GM03348 (cell line): Measurements from ENCODE around the gene TPRN.

Experiments
- DNase-seq: peaks from one replicate; pipeline ENCODE4 v3.0.0; 2012; ENCODE audit warnings: low spot score

TPRN gene

GRCh38 chr9:137188490-137189296, 11.8 kb downstream of the TPRN start, which contains the start of the genes ANAPC2 and SSNA1:
ANAPC2 (minus strand) TSS chr9:137188560; CDS start chr9:137188532, 28 bp downstream.
SSNA1 (plus strand) TSS chr9:137188676; CDS start chr9:137188727, 51 bp downstream.
- peak; percentile 99 for DNase-seq

GRCh38 chr9:137188086-137188489, 12.5 kb downstream of the TPRN start:
- DNase-seq = no peak

GRCh38 chr9:137187386-137187785, 13.2 kb downstream of the TPRN start:
- DNase-seq = no peak

DNA sequence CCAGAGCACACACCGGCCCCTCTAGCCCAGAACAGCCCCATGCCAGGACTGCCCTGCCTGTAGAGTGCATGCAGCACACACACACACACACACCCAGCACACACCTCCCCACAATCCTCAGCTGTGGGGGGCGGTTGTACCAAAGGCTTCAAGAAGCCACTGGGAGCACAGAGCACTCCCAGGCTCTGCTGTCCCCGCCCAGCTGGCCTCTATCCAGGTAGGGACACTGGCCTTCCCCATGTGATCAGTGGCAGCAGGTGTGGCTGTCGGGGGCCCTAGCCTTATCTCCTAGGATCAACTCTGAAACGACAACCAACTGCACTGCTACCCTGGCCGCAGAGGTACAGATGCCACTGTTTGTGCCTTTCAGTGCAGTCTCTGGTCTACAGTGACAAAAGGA, 14.2 kb downstream of the TPRN start:
- DNase-seq = no peak

DNA sequence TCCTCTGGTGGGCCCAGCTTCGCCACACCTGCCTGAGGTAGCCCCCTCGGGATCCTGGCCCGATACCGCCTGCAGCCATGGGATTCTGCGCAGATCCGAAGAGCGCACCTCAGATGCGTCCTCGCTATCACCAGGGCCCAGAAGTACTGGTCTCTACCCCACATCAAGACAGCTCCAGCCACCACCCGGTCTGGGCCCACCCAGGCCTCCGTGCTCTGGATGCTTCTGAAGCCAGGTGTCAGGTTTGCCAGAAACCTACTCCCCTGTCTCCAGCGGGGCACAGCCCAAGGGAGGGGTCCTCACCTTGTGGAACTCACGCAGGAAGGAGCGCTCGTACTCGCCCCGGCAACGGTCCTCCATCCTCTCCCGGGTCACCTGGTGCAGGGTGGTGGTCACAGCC, 14.6 kb downstream of the TPRN start:
- DNase-seq = no peak

DNA sequence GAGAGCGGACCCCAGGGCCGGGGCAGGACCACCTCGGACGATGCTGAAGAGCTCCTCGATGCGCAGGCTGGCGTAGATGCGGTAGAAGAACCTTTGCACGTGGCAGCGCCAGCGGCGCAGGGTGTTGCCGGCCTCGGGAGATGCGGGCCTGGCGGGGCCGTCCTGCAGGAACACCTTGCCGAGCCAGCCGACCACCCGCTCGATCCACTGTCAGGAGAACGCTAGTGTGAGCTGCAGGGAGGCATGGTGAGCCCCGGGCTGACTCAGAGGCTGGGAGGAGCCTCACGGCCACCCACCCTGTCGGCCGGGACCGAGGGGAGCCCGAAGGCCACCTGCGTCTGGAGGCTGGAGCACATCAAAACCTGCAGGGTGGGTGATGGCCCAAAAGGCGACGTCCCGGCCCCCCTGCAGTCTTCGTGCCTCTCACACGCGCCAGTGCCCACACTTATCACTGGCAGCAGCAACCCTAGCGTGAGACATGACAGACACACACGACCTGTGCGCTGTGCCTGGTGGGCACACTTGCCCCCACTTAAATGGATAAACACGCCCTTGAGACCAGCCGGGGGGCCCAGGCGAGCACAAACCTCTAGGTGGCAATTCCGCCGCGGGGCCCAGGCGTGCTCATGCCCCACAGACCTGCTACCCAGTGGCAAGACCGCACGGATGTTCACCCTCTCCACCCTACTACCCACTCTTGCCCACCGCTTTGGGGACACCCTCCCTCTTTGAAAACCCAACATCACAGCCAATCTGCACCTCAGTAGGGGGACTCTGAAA, 15.5 kb downstream of the TPRN start:
- no peak for DNase-seq

GRCh38 chr9:137183980-137184595, 16.5 kb downstream of the TPRN start:
- no peak for DNase-seq

- no peak for DNase-seq
Measured at GRCh38 chr9:137182836-137183235, 17.7 kb downstream of the TPRN start.

DNA sequence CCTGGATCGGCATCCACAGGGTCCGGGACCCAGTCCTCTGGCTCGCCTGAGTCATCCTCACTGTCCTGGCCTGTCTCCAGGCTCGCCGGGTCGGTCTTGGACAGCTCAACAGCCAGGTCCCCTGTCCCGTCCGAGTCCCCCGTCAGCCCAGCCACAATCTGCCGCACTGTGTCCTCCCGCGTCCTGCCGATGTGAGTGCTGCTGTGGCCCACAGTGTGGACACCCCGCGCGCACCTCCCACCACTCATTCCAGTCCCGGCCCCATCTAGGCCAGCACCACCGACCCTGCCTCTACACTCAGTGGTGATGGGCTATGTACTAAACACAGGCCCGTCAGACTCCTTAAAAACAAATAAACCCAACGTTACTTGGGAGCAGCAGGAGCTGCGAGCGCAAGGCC, 18.9 kb downstream of the TPRN start:
- no peak for DNase-seq

GRCh38 chr9:137180491-137180890, 20.1 kb downstream of the TPRN start:
- no peak for DNase-seq

- DNase-seq = no peak
Measured at GRCh38 chr9:137179761-137180160, 20.8 kb downstream of the TPRN start.

DNA sequence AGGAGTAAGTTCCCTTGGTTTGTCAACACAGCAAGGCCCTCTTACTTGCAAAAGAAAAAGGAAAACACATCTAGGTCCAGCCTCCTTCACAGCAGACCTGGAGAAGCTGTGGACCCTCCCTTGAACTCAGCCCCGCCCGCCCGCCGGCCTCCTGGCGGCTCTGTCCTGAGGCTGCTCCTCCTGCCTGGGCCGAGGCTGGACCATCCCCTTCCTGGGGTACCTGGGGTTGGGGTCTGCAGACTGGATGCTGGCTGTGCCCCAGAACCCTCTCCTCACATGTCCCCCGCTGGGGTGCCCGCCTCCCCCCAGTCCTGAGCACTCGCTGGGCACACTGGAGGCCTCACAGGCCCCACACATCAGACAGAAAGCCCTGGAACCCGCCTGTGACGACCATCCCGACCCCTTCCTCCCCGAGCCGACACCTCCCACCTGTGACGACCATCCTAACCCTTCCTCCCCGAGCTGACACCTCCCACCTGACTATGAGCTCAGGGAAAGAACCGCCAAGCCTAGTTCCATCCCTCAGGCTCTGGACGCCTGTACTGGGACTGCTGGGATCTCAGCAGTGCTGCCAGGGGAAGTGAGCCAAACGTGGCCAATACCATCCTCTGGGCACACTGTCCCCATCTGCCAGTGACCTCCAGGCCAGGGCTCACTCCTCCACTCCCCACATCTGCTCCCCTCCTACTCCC, 21.5 kb downstream of the TPRN start:
- no peak for DNase-seq

DNA sequence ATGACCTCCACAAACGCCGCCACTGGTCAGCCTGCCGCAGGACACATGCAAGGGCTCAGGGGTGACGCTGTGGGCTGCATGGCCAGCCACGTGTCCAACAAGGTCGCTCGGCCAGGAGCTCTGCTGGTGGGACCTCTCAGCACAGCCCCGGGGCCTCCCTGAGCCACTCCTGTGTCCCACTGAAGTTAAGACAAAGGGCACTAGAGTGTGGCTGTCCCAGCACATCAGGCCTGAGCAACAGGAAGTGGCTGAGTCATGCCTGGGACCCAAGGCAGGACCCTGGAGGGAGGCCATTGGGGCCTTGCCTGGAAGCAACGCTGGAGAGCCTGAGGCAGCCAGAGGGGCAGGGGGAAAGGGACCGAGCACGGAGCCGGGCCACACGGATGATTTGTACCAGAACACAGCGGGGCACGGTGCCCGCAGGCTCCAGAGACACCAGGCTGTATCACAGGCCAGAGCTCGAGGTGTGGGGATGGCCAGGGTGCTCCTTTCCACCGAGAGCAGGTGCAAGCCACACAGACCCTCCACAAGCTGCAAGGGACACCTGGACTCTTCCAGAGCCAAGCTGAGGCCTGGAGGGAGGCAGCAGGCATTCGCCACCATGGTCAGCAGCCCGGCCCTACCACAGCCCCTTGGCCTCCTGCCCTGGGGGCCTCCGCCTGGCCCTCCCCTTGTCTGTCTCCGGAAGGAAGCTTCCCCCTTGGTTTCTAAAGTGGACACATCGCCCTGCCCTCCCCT, 22.2 kb downstream of the TPRN start:
- no peak for DNase-seq

GRCh38 chr9:137176302-137177182, 24.0 kb downstream of the TPRN start:
- peak; percentile 46 for DNase-seq

GRCh38 chr9:137175345-137175961, 25.1 kb downstream of the TPRN start:
- DNase-seq = no peak

DNA sequence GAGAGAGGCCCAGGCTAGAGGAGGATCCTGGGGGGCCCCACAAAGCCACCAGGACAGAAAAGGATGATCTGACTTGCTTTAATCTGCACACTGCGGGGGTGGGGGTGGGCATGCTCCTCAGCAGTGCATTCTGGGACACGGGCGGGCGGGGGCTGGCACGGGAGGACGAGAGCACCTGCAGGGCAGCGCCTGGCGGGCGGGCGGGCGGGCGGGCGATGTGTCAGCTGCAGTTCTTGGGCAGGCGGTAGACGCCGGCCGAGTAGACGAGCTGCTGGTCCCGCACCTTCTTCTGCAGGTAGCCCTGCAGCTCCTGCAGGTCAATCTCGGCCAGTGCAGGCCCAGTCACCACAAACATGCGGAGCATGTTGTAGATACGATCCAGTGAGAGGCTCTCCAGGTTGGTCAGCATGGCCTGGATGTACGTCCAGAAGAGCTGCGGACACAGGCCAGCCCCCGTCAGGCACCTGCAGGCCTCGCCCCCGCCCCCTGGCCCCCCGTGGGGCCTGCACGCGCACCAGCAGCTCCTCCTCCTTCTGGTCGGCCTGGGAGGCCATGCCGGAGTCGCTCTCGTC, 25.7 kb downstream of the TPRN start:
- no peak for DNase-seq

GRCh38 chr9:137173796-137174664, 26.5 kb downstream of the TPRN start:
- DNase-seq = no peak
